ENCODE measurements around the gene SMCO2.

The SMCO2 gene

DNA sequence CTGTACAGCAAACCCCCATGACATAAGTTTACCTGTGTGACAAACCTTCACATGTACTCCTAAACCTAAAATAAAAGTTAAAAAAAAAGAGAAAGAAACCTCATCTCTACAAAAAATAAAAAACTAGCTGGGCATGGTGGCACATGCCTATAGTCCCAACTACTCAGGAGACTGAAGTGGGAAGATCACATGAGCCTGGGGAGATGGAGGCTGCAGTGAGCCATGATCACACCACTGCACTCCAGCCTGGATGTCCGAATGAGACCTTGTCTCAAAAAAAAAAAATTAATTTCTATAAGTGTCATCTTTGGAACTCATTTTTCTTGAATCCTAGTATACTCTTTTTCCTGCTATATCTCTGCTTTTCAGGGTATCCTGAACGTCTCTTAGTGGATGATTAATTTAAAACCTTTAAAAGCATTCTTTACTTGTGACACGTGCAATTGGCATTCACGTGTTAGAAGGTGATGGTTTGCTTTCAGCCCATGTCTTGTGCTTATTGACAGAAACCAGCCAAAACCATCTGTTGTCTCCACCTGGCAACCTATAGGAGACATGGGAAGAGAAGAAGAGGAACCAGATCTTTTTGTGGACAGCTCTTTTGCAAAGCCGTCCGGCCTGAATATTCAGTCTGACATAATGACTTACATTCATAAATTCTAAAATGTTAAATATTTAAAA is 46.9 kb downstream of the SMCO2 start:
- H3K9ac ChIP-seq (ENCODE audit: low read depth in 1 of 2, low read length in 2 of 2) = no peak overlapping the region
- H3K27me3 ChIP-seq (ENCODE audit: control insufficient read depth in 1 of 2, insufficient read depth in 2 of 2, low read length in 2 of 2) = no peaks in the 10 kb centered on the region
- no peak overlapping the region for H3K4me3 ChIP-seq (ENCODE audit: low read depth in 1 of 2, low read length in 2 of 2)
- no peak overlapping the region for H3K27ac ChIP-seq (ENCODE audit: low read depth, low read length)
- H3K36me3 ChIP-seq (ENCODE audit: control insufficient read depth in 1 of 2, insufficient read depth in 2 of 2, low read length in 2 of 2) = no peaks in the 10 kb centered on the region
- H3K9me3 ChIP-seq (ENCODE audit: control insufficient read depth in 1 of 2, low read length in 2 of 2) = no peaks in the 10 kb centered on the region
- no peaks in the 10 kb centered on the region for H3K4me1 ChIP-seq (ENCODE audit: control insufficient read depth in 1 of 2, insufficient read depth in 2 of 2, low read length in 2 of 2)

DNA sequence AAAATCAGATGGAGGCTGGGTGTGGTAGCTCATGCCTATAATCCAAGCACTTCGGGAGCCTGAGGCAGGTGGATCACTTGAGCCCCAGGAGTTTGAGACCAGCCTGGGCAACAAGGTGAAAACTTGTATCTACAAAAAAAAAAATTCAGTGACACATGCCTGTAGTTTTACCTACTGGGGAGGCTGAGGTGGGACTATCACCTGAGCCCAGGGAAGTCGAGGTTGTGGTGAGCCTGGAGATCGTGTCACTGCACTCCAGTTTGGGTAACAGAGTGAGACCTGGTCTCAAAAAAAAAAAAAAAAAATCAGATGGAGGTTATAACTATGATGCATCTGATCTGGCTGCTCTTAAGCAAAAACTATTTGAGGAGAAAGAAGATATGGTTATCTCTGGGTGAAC is 50.9 kb downstream of the SMCO2 start:
- Histone ChIP-seq H3K4me1 (ENCODE audit: control insufficient read depth in 1 of 2, insufficient read depth in 2 of 2, low read length in 2 of 2) (no peaks in the 10 kb centered on the region), H3K9ac (ENCODE audit: low read depth in 1 of 2, low read length in 2 of 2) (no peak overlapping the region), H3K36me3 (ENCODE audit: control insufficient read depth in 1 of 2, insufficient read depth in 2 of 2, low read length in 2 of 2) (no peaks in the 10 kb centered on the region), H3K27me3 (ENCODE audit: control insufficient read depth in 1 of 2, insufficient read depth in 2 of 2, low read length in 2 of 2) (no peaks in the 10 kb centered on the region), H3K4me3 (ENCODE audit: low read depth in 1 of 2, low read length in 2 of 2) (no peak overlapping the region), H3K27ac (ENCODE audit: low read depth, low read length) (no peak overlapping the region), H3K9me3 (ENCODE audit: control insufficient read depth in 1 of 2, low read length in 2 of 2) (no peaks in the 10 kb centered on the region)

DNA sequence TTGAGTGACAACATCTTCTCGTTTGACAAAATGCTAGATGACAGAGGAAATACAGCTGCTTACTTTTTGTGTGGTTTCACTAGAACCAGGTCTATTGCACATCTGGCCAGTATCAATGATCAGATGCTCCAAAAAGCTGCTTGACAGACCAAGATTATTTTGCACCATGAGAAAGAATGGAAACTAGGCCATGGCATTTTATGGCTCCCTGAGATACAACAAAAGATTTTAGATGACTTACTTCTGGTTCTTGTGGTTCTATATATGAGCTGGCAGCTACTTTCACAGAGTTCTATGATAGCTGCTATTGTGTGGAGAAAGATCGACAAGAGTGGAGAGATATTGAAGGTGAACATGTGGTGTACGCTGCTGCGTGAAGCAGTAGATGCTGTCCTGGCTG is 51.6 kb downstream of the SMCO2 start:
- H3K4me3 ChIP-seq (ENCODE audit: low read depth in 1 of 2, low read length in 2 of 2) = no peak overlapping the region
- no peak overlapping the region for H3K27ac ChIP-seq (ENCODE audit: low read depth, low read length)
- H3K9ac ChIP-seq (ENCODE audit: low read depth in 1 of 2, low read length in 2 of 2) = no peak overlapping the region

DNA sequence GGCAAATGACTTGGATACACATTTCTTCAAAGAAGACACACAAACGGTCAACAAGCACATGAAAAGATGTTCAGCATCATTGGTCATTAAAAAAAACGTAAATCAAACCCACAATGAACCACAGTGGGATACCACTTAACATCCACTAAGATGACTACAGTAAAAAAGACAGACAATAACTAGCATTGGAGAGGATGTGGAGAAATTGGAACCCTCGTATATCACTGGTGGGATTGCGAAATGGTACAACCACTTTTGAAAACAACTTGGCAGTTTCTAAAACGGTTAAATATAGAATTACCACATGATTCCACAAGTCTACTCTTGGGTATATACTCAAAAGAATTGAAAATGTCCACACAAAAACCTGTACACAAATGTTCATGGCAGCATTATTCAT is 52.2 kb downstream of the SMCO2 start:
- no peak overlapping the region for H3K4me3 ChIP-seq (ENCODE audit: low read depth in 1 of 2, low read length in 2 of 2)
- no peak overlapping the region for H3K27ac ChIP-seq (ENCODE audit: low read depth, low read length)
- no peaks in the 10 kb centered on the region for H3K36me3 ChIP-seq (ENCODE audit: control insufficient read depth in 1 of 2, insufficient read depth in 2 of 2, low read length in 2 of 2)
- H3K9ac ChIP-seq (ENCODE audit: low read depth in 1 of 2, low read length in 2 of 2) = no peak overlapping the region
- no peaks in the 10 kb centered on the region for H3K9me3 ChIP-seq (ENCODE audit: control insufficient read depth in 1 of 2, low read length in 2 of 2)
- no peaks in the 10 kb centered on the region for H3K27me3 ChIP-seq (ENCODE audit: control insufficient read depth in 1 of 2, insufficient read depth in 2 of 2, low read length in 2 of 2)
- H3K4me1 ChIP-seq (ENCODE audit: control insufficient read depth in 1 of 2, insufficient read depth in 2 of 2, low read length in 2 of 2) = no peaks in the 10 kb centered on the region

More for the DNA sequence above, 51.6 kb downstream of the SMCO2 start:
- Histone ChIP-seq H3K27me3 (ENCODE audit: control insufficient read depth in 1 of 2, insufficient read depth in 2 of 2, low read length in 2 of 2) (no peaks in the 10 kb centered on the region), H3K4me1 (ENCODE audit: control insufficient read depth in 1 of 2, insufficient read depth in 2 of 2, low read length in 2 of 2) (no peaks in the 10 kb centered on the region), H3K36me3 (ENCODE audit: control insufficient read depth in 1 of 2, insufficient read depth in 2 of 2, low read length in 2 of 2) (no peaks in the 10 kb centered on the region), H3K9me3 (ENCODE audit: control insufficient read depth in 1 of 2, low read length in 2 of 2) (no peaks in the 10 kb centered on the region)

DNA sequence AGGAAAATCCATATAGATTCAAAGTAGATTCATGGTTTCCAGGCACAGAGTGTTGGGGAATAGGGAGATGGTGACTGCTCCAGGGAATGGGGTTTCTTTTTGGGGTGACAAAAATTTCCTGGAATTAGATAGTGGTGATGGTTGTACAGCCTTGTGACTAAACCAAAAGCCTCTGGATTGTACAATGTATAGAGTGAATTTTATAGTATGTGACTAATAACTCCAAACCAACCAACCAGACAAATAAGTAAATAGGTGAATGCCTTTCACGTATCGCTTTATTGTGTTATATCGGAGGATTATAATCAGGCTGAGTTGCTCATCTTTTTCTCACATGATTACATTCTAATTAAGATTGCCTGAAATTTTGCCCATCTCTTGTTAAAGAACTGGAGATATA is 52.8 kb downstream of the SMCO2 start:
- Histone ChIP-seq H3K9me3 (ENCODE audit: control insufficient read depth in 1 of 2, low read length in 2 of 2) (no peaks in the 10 kb centered on the region), H3K27ac (ENCODE audit: low read depth, low read length) (no peak overlapping the region), H3K9ac (ENCODE audit: low read depth in 1 of 2, low read length in 2 of 2) (no peak overlapping the region), H3K4me3 (ENCODE audit: low read depth in 1 of 2, low read length in 2 of 2) (no peak overlapping the region), H3K36me3 (ENCODE audit: control insufficient read depth in 1 of 2, insufficient read depth in 2 of 2, low read length in 2 of 2) (no peaks in the 10 kb centered on the region), H3K27me3 (ENCODE audit: control insufficient read depth in 1 of 2, insufficient read depth in 2 of 2, low read length in 2 of 2) (no peaks in the 10 kb centered on the region), H3K4me1 (ENCODE audit: control insufficient read depth in 1 of 2, insufficient read depth in 2 of 2, low read length in 2 of 2) (no peaks in the 10 kb centered on the region)

DNA sequence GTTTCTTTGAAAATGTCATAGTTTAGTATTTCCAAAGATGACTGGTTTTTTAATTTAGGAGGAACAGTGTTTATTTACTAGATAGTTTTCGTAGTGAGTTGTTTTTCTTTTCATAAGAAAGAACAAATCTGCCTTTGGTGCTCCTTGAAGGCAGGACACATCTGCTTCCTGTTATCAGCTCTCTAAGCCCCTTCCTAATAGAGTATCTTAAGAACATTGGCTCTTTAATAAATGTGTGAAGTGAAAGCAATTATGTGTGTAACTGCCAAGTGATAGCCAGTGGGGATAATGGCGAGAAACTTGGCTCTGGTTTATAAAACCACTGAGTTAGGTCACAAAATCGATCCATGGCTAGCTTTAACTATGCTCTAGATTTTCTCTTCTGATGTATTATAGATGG is 54.0 kb downstream of the SMCO2 start:
- H3K36me3 ChIP-seq (ENCODE audit: control insufficient read depth in 1 of 2, insufficient read depth in 2 of 2, low read length in 2 of 2) = no peaks in the 10 kb centered on the region
- no peak overlapping the region for H3K9ac ChIP-seq (ENCODE audit: low read depth in 1 of 2, low read length in 2 of 2)
- H3K27me3 ChIP-seq (ENCODE audit: control insufficient read depth in 1 of 2, insufficient read depth in 2 of 2, low read length in 2 of 2) = no peaks in the 10 kb centered on the region
- H3K4me1 ChIP-seq (ENCODE audit: control insufficient read depth in 1 of 2, insufficient read depth in 2 of 2, low read length in 2 of 2) = no peaks in the 10 kb centered on the region
- no peaks in the 10 kb centered on the region for H3K9me3 ChIP-seq (ENCODE audit: control insufficient read depth in 1 of 2, low read length in 2 of 2)
- no peak overlapping the region for H3K4me3 ChIP-seq (ENCODE audit: low read depth in 1 of 2, low read length in 2 of 2)
- no peak overlapping the region for H3K27ac ChIP-seq (ENCODE audit: low read depth, low read length)

DNA sequence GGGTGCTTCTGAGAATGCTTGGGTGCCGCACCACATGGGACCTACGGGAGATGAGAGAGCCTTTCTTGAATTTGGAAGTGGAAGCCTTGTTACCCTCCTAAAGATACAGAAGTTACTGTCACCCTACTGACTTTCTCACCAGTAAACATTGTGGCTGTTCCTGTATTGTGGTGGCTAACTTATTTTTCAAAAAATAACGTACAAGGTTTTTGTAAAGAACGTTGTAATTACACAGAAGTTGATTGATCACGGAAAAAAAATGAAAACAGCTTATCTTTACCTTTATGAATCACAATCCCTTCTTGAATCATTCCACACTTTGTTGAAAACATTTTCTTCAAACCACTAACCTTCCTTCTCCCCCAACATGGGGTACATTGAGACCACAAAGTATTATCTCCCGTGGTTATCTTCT is 55.5 kb downstream of the SMCO2 start:
- Histone ChIP-seq H3K4me3 (ENCODE audit: low read depth in 1 of 2, low read length in 2 of 2) (no peak overlapping the region), H3K9ac (ENCODE audit: low read depth in 1 of 2, low read length in 2 of 2) (no peak overlapping the region), H3K27ac (ENCODE audit: low read depth, low read length) (no peak overlapping the region), H3K4me1 (ENCODE audit: control insufficient read depth in 1 of 2, insufficient read depth in 2 of 2, low read length in 2 of 2) (no peaks in the 10 kb centered on the region), H3K27me3 (ENCODE audit: control insufficient read depth in 1 of 2, insufficient read depth in 2 of 2, low read length in 2 of 2) (no peaks in the 10 kb centered on the region), H3K36me3 (ENCODE audit: control insufficient read depth in 1 of 2, insufficient read depth in 2 of 2, low read length in 2 of 2) (no peaks in the 10 kb centered on the region), H3K9me3 (ENCODE audit: control insufficient read depth in 1 of 2, low read length in 2 of 2) (peaks cover 0 to 7% of the 10 kb centered on the region in 2 donors)

DNA sequence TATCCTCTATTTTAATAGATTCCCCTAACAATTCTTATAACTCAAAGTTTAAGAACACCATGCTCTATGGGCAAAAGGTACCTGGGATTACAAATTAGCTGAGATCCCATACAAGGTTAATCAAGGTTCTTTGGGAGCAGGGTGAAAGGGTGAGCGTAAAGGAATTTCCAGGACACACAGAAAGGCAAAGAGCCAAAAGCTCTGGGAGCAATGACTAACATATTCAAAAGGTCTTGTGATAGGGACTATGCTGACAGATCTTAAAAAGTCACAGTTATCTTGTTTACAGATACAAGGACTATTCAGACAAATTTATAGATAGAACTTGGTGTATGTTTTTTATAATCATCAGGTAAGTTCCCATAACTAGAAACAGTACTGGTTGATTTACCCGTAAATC is 58.0 kb downstream of the SMCO2 start:
- H3K9ac ChIP-seq (ENCODE audit: low read depth in 1 of 2, low read length in 2 of 2) = no peak overlapping the region
- no peak overlapping the region for H3K27ac ChIP-seq (ENCODE audit: low read depth, low read length)

DNA sequence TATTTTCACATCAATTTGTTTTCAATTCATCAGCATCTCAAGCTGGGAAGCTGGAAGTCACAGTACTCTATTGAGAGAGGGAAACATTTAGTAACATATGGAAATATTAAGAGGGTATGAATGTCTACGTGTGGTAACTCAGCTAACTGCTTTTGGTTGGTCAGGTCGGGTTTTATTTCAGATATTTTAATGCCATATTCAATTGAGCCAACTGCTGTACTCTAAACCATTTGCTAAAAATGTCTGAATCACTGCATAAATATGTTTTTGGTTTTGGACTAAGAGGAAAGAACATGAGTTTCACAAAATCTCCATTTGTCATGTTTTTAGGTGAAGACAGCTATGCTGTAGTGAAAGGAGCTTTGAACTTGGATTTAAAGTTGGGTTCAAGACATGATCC is 58.6 kb downstream of the SMCO2 start:
- Histone ChIP-seq H3K4me3 (ENCODE audit: low read depth in 1 of 2, low read length in 2 of 2) (no peak overlapping the region), H3K27ac (ENCODE audit: low read depth, low read length) (no peak overlapping the region), H3K9ac (ENCODE audit: low read depth in 1 of 2, low read length in 2 of 2) (no peak overlapping the region), H3K4me1 (ENCODE audit: control insufficient read depth in 1 of 2, insufficient read depth in 2 of 2, low read length in 2 of 2) (no peaks in the 10 kb centered on the region), H3K36me3 (ENCODE audit: control insufficient read depth in 1 of 2, insufficient read depth in 2 of 2, low read length in 2 of 2) (no peaks in the 10 kb centered on the region), H3K27me3 (ENCODE audit: control insufficient read depth in 1 of 2, insufficient read depth in 2 of 2, low read length in 2 of 2) (no peaks in the 10 kb centered on the region), H3K9me3 (ENCODE audit: control insufficient read depth in 1 of 2, low read length in 2 of 2) (peaks cover 0 to 7% of the 10 kb centered on the region in 2 donors)

More for the DNA sequence above, 58.0 kb downstream of the SMCO2 start:
- no peaks in the 10 kb centered on the region for H3K36me3 ChIP-seq (ENCODE audit: control insufficient read depth in 1 of 2, insufficient read depth in 2 of 2, low read length in 2 of 2)
- peaks cover 0 to 7% of the 10 kb centered on the region in 2 donors for H3K9me3 ChIP-seq (ENCODE audit: control insufficient read depth in 1 of 2, low read length in 2 of 2)
- no peak overlapping the region for H3K4me3 ChIP-seq (ENCODE audit: low read depth in 1 of 2, low read length in 2 of 2)
- no peaks in the 10 kb centered on the region for H3K4me1 ChIP-seq (ENCODE audit: control insufficient read depth in 1 of 2, insufficient read depth in 2 of 2, low read length in 2 of 2)
- no peaks in the 10 kb centered on the region for H3K27me3 ChIP-seq (ENCODE audit: control insufficient read depth in 1 of 2, insufficient read depth in 2 of 2, low read length in 2 of 2)

DNA sequence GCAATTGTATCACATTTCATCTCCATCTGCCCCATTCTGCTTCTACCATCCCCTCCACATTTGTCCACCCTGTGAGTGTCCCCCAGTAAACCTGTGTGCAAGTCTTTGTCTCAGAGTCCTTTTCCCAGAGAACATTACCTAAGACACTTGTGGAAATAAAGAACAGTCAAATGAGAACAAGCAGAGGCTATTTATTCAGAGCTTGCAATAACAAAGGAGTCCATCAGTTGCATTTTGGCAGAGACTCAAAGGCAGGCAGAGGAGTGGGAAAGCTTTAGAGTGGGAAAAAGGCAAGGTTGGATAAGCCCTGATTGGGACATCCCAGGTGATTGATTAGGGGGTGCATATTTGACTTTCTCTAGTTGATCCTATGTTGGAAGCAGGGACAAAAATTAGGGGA is 59.2 kb downstream of the SMCO2 start:
- no peak overlapping the region for H3K27ac ChIP-seq (ENCODE audit: low read depth, low read length)
- H3K4me3 ChIP-seq (ENCODE audit: low read depth in 1 of 2, low read length in 2 of 2) = no peak overlapping the region
- no peaks in the 10 kb centered on the region for H3K27me3 ChIP-seq (ENCODE audit: control insufficient read depth in 1 of 2, insufficient read depth in 2 of 2, low read length in 2 of 2)

More for the DNA sequence above, 59.2 kb downstream of the SMCO2 start:
- H3K9ac ChIP-seq (ENCODE audit: low read depth in 1 of 2, low read length in 2 of 2) = no peak overlapping the region
- H3K4me1 ChIP-seq (ENCODE audit: control insufficient read depth in 1 of 2, insufficient read depth in 2 of 2, low read length in 2 of 2) = no peaks in the 10 kb centered on the region
- H3K36me3 ChIP-seq (ENCODE audit: control insufficient read depth in 1 of 2, insufficient read depth in 2 of 2, low read length in 2 of 2) = no peaks in the 10 kb centered on the region
- H3K9me3 ChIP-seq (ENCODE audit: control insufficient read depth in 1 of 2, low read length in 2 of 2) = peaks cover 0 to 7% of the 10 kb centered on the region in 2 donors

All from duodenal mucosa (tissue), 2 donors.